ENCODE measurements around the gene TMPRSS12. TPM values are rescaled to one million over a fixed set of nuclear protein-coding genes. Genes with fewer than 3 reads are reported as not detected.

Gene TMPRSS12, protein sequence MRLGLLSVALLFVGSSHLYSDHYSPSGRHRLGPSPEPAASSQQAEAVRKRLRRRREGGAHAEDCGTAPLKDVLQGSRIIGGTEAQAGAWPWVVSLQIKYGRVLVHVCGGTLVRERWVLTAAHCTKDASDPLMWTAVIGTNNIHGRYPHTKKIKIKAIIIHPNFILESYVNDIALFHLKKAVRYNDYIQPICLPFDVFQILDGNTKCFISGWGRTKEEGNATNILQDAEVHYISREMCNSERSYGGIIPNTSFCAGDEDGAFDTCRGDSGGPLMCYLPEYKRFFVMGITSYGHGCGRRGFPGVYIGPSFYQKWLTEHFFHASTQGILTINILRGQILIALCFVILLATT
- not detected in 5 replicates for total RNA-seq (2022; extraction: Qiagen RNA extraction; ENCODE audit: low read depth)

DNA sequence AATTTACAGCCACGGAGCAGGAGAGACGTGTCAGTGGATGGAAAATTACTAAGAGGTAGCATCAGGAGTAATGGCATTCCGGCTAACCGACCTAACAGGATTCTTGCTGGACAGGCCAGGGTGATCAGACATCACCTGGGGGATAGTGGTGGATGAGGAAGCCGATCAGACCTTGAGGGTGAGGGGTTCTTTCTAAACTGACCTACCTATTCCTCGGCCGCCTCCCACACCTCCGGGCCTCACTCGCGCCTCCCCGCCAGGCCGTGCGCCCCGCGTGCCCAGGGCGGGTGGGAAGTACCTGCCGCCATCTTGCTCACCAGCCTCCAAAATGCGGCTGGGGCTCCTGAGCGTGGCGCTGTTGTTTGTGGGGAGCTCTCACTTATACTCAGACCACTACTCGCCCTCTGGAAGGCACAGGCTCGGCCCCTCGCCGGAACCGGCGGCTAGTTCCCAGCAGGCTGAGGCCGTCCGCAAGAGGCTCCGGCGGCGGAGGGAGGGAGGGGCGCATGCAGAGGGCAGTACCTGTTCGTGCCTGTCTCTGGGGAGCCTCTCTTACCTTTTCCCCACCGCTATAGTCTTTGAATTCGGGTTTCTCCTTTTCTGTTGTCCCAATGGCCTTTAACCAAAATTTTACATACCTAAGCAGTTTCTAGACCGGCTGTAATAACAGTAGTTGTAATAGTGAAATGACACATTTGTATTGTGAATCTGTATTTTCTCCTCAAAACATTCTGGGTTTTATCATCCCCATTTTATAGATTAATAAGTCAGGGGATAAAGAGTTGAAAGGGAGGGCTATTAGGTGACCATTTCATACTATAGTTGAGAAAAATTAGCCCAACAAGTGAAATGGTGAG, at the start of gene TMPRSS12:
Gene TMPRSS12 (plus strand): TSS at position 290 of the 857 bp plus-strand sequence. CDS start 39 bp downstream, at position 329.

Other genes with a start within 250 kb of the TMPRSS12 start
- 42.8 to 50.5 TPM (median 46.5 TPM) in 5 replicates for gene ATF1, start 78.8 kb upstream of the TMPRSS12 start, total RNA-seq (2022; extraction: Qiagen RNA extraction; ENCODE audit: low read depth)
- gene HIGD1C, start 109.6 kb downstream of the TMPRSS12 start, total RNA-seq (2022; extraction: Qiagen RNA extraction; ENCODE audit: low read depth): not detected in 5 replicates
- 18.8 to 27.1 TPM (median 25.3 TPM) in 5 replicates for gene SLC11A2, start 183.5 kb downstream of the TMPRSS12 start, total RNA-seq (2022; extraction: Qiagen RNA extraction; ENCODE audit: low read depth)
- gene LETMD1, start 205.4 kb downstream of the TMPRSS12 start, total RNA-seq (2022; extraction: Qiagen RNA extraction; ENCODE audit: low read depth): 23.3 to 35.2 TPM (median 25.5 TPM) in 5 replicates
- 10.5 to 14.3 TPM (median 13.1 TPM) in 5 replicates for gene CSRNP2, start 240.7 kb downstream of the TMPRSS12 start, total RNA-seq (2022; extraction: Qiagen RNA extraction; ENCODE audit: low read depth)